Neural progenitor cell (in vitro differentiated cells): ENCODE results near the gene C12orf57. TPM values are rescaled to one million over a fixed set of nuclear protein-coding genes. Genes with fewer than 3 reads are reported as not detected.

ENCODE experiments used
- DNase-seq: peaks from one replicate; pipeline ENCODE4 v3.0.0-alpha.2; 2016; ENCODE audit warnings: low spot score
- H2AFZ ChIP-seq: fragments of 200-600 bp; sonication (generic); replicated peaks from 2 replicates; pipeline ENCODE4 v1.6.1; 2016; ENCODE audit warnings: antibody characterized with exemption
- H3F3A ChIP-seq: fragments of 200-600 bp; sonication (generic); 2 replicates; pipeline ENCODE4 v1.6.1; 2016; ENCODE audit warnings: antibody characterized with exemption, low read depth
- H3K27ac ChIP-seq: fragments of 200-600 bp; sonication (generic); 2 replicates; pipeline ENCODE4 v1.5.1; 2016; ENCODE audit warnings: mild to moderate bottlenecking
- H3K27me3 ChIP-seq: fragments of 200-600 bp; sonication (generic); 2 replicates; pipeline ENCODE4 v1.6.1; 2016; ENCODE audit warnings: mild to moderate bottlenecking, moderate library complexity
- H3K36me3 ChIP-seq: fragments of 200-600 bp; sonication (generic); 2 replicates; pipeline ENCODE4 v1.5.1; 2016
- H3K4me1 ChIP-seq: fragments of 200-600 bp; sonication (generic); 2 replicates; pipeline ENCODE4 v1.6.1; 2016; ENCODE audit warnings: mixed run types
- H3K4me2 ChIP-seq: fragments of 200-600 bp; sonication (generic); 2 replicates; pipeline ENCODE4 v1.6.1; 2016
- H3K4me3 ChIP-seq: fragments of 200-600 bp; sonication (generic); 2 replicates; pipeline ENCODE4 v1.5.1; 2016
- H3K79me2 ChIP-seq: fragments of 200-600 bp; sonication (generic); 2 replicates; pipeline ENCODE4 v1.6.1; 2016; ENCODE audit warnings: low read depth
- H3K9ac ChIP-seq: fragments of 200-600 bp; sonication (generic); 2 replicates; pipeline ENCODE4 v1.6.1; 2016
- H3K9me3 ChIP-seq: fragments of 200-600 bp; sonication (generic); 2 replicates; pipeline ENCODE4 v1.5.1; 2016; ENCODE audit warnings: low read depth
- H4K20me1 ChIP-seq: fragments of 200-600 bp; sonication (generic); 2 replicates; pipeline ENCODE4 v1.6.1; 2016; ENCODE audit warnings: low read depth
- H3K27ac Mint-ChIP-seq: 3 replicates; pipeline ENCODE4 v1.8.0; 2021; ENCODE audit warnings: mixed read lengths
- H3K27me3 Mint-ChIP-seq: 2 replicates; pipeline ENCODE4 v1.8.0; 2022; ENCODE audit warnings: low read depth, mild to moderate bottlenecking, inconsistent platforms, moderate library complexity, mixed read lengths; ENCODE audit not compliant: insufficient read depth
- H3K36me3 Mint-ChIP-seq: 3 replicates; pipeline ENCODE4 v1.8.0; 2021; ENCODE audit warnings: mixed read lengths
- H3K4me1 Mint-ChIP-seq: 3 replicates; pipeline ENCODE4 v1.8.0; 2021; ENCODE audit warnings: mixed read lengths
- H3K4me3 Mint-ChIP-seq: 3 replicates; pipeline ENCODE4 v1.8.0; 2021; ENCODE audit warnings: mild to moderate bottlenecking, moderate library complexity, mixed read lengths
- H3K9me3 Mint-ChIP-seq: 3 replicates; pipeline ENCODE4 v1.8.0; 2020; ENCODE audit warnings: mixed read lengths
- EZH2 ChIP-seq: fragments of 200-600 bp; sonication (generic); IDR thresholded peaks from 2 replicates; pipeline ENCODE4 v1.6.1; 2017; ENCODE audit warnings: antibody characterized with exemption, mild to moderate bottlenecking, moderate library complexity
- EZH2phosphoT487 ChIP-seq: fragments of 200-600 bp; sonication (generic); IDR thresholded peaks from 2 replicates; pipeline ENCODE4 v1.6.1; 2017; ENCODE audit warnings: antibody characterized with exemption
- total RNA-seq: library from RNA; depleted of rRNA; stranded (reverse); fragments of >200 nt; gene quantifications from 2 replicates; pipeline ENCODE4 v1.2.3, GENCODE V29; 2015; ENCODE audit warnings: low replicate concordance
- TF ChIP-seq, protein P1 (sequence below): fragments of 200-600 bp; sonication (generic); IDR thresholded peaks from 2 replicates; pipeline ENCODE4 v1.5.1; 2017; ENCODE audit warnings: antibody characterized with exemption, mild to moderate bottlenecking

The C12orf57 gene
- total RNA-seq, 1 donor from 2014 or later = 314 TPM

DNA sequence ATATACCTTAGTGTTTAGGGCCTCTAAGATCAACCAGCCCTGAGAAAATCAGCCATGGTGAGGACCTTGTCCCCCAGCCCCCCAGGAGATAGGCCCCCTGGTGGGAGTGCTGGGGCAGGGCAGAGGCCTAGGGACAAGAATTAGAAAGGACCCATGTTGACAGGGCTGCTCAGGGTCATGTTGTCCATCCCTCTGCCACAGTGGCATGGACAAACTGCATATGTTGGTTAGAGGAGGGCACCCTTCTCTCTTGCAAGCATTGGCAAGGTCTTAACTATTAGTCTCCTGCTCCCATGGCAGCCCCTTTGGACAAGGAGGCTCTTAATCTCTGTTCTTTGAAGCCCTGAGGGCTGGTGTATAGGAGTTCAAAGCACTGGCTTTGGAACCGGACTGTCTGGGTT lies 6.6 kb downstream of the C12orf57 start:
- Mint-ChIP-seq H3K4me3 (no peak overlapping the region), H3K36me3 (peaks cover 6% of the 10 kb centered on the region), H3K4me1 (peaks cover 32% of the 10 kb centered on the region), H3K27me3 (peaks cover 5% of the 10 kb centered on the region), H3K9me3 (no peaks in the 10 kb centered on the region), H3K27ac (peak overlapping the region; percentile 29)
- DNase-seq = no peak
- peaks cover 3% of the 10 kb centered on the region for H3K79me2 ChIP-seq
- H3K27ac ChIP-seq = no peak overlapping the region
- H3K36me3 ChIP-seq = no peaks in the 10 kb centered on the region
- peaks cover 19% of the 10 kb centered on the region for H3F3A ChIP-seq
- no peak overlapping the region for H3K4me2 ChIP-seq
- H3K4me3 ChIP-seq = no peak overlapping the region
- H3K9me3 ChIP-seq = no peaks in the 10 kb centered on the region
- peaks cover 6% of the 10 kb centered on the region for H4K20me1 ChIP-seq
- no peak overlapping the region for H3K9ac ChIP-seq
- peaks cover 12% of the 10 kb centered on the region for H3K4me1 ChIP-seq
- TF ChIP-seq, protein P1, sequence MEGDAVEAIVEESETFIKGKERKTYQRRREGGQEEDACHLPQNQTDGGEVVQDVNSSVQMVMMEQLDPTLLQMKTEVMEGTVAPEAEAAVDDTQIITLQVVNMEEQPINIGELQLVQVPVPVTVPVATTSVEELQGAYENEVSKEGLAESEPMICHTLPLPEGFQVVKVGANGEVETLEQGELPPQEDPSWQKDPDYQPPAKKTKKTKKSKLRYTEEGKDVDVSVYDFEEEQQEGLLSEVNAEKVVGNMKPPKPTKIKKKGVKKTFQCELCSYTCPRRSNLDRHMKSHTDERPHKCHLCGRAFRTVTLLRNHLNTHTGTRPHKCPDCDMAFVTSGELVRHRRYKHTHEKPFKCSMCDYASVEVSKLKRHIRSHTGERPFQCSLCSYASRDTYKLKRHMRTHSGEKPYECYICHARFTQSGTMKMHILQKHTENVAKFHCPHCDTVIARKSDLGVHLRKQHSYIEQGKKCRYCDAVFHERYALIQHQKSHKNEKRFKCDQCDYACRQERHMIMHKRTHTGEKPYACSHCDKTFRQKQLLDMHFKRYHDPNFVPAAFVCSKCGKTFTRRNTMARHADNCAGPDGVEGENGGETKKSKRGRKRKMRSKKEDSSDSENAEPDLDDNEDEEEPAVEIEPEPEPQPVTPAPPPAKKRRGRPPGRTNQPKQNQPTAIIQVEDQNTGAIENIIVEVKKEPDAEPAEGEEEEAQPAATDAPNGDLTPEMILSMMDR = no peak
- TF ChIP-seq EZH2phosphoT487 (no peak), EZH2 (no peak)
- H2AFZ ChIP-seq = no peak overlapping the region
- H3K27me3 ChIP-seq = no peaks in the 10 kb centered on the region

- Histone ChIP-seq H4K20me1 (peaks cover under 1% of the 10 kb centered on the region), H3K36me3 (no peaks in the 10 kb centered on the region), H3K79me2 (no peaks in the 10 kb centered on the region), H3K9me3 (no peaks in the 10 kb centered on the region), H3K9ac (no peak within 1 kb of the TSS), H2AFZ (no peak within 1 kb of the TSS), H3K4me2 (no peak within 1 kb of the TSS), H3K27me3 (no peaks in the 10 kb centered on the region), H3F3A (peaks cover 13% of the 10 kb centered on the region), H3K4me1 (peaks cover 8% of the 10 kb centered on the region), H3K4me3 (no peak within 1 kb of the TSS), H3K27ac (no peak within 1 kb of the TSS)
- Mint-ChIP-seq H3K36me3 (peaks cover 6% of the 10 kb centered on the region), H3K9me3 (no peaks in the 10 kb centered on the region), H3K27me3 (peaks cover 5% of the 10 kb centered on the region), H3K27ac (peak within 1 kb of the TSS; percentile 78), H3K4me1 (peaks cover 27% of the 10 kb centered on the region), H3K4me3 (peak within 1 kb of the TSS; percentile 38)
- DNase-seq = no peak
- TF ChIP-seq EZH2 (no peak), EZH2phosphoT487 (no peak)
- TF ChIP-seq, protein P1 = no peak
Observed at GRCh38 chr12:6950811-6951540, 7.2 kb downstream of the C12orf57 start, which contains the start of gene PTPN6. Gene PTPN6, plus strand, starts transcription at chr12:6951356. Its CDS starts 157 bp downstream, at chr12:6951513.

DNA sequence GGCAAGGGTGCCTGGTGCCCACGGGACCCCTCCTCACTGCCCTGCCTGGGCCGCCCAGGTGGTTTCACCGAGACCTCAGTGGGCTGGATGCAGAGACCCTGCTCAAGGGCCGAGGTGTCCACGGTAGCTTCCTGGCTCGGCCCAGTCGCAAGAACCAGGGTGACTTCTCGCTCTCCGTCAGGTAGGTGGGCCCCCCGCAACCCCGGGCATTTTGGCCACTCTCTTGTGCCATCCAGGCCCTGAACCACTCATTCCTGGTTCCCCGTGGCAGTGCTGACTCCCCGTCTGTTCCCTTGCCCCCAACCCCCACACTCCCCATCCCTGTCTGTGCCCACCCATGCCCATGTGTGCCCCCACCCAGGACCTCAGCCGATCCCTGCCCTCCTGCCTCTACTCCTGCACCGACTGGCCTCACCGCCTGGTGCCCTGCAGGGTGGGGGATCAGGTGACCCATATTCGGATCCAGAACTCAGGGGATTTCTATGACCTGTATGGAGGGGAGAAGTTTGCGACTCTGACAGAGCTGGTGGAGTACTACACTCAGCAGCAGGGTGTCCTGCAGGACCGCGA lies 7.8 kb downstream of the C12orf57 start:
- Mint-ChIP-seq H3K27ac (peak overlapping the region; percentile 78), H3K9me3 (no peaks in the 10 kb centered on the region), H3K4me1 (peaks cover 26% of the 10 kb centered on the region), H3K27me3 (peaks cover 5% of the 10 kb centered on the region), H3K4me3 (peak overlapping the region; percentile 38), H3K36me3 (peaks cover 6% of the 10 kb centered on the region)
- H3K79me2 ChIP-seq = no peaks in the 10 kb centered on the region
- H3K9me3 ChIP-seq = no peaks in the 10 kb centered on the region
- H3K27ac ChIP-seq = no peak overlapping the region
- H3F3A ChIP-seq = peaks cover 7% of the 10 kb centered on the region
- H2AFZ ChIP-seq = no peak overlapping the region
- no peaks in the 10 kb centered on the region for H3K36me3 ChIP-seq
- peaks cover 3% of the 10 kb centered on the region for H3K4me1 ChIP-seq
- H3K4me2 ChIP-seq = no peak overlapping the region
- no peaks in the 10 kb centered on the region for H3K27me3 ChIP-seq
- no peak overlapping the region for H3K4me3 ChIP-seq
- DNase-seq = no peak
- H4K20me1 ChIP-seq = no peaks in the 10 kb centered on the region
- TF ChIP-seq, protein P1 = no peak
- TF ChIP-seq EZH2 = no peak
- TF ChIP-seq EZH2phosphoT487 = no peak
- no peak overlapping the region for H3K9ac ChIP-seq
